ENCODE data around the gene TMEM181.

DNA sequence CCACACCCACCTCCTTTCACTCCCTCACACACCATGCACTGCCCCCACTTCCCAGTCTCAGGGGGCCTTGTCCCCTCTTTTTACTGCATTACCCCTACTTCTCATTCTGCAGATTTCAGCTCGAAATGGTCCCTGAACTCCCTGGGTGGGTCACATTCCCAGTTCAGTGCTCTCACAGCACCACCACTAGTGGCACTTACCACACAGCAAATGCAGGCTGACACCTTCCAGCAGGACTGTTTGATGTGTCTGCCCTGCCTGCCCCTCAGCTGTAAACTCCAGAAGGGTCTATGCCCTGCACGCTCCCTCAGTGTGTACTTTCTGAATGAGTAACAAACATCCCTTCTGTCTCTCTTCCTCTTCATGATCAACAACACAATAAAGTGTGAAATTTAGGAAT, 80.6 kb downstream of the TMEM181 start:
- TF ChIP-seq CHD2 (IDR thresholded peaks at IDR 0.05; ENCODE audit: low read depth, low read length) (no peak), ZKSCAN8 (CRISPR knock-in tag; IDR thresholded peaks at IDR 0.05; ENCODE audit: borderline replicate concordance) (no peak), HNRNPL (IDR thresholded peaks at IDR 0.05; ENCODE audit: low read depth, low read length) (no peak), ZNF530 (CRISPR knock-in tag; IDR thresholded peaks at IDR 0.05; ENCODE audit: low read depth) (no peak), FOSL1 (CRISPR knock-in tag; IDR thresholded peaks at IDR 0.05; ENCODE audit: borderline replicate concordance) (no peak)
- TF ChIP-seq, protein P1, sequence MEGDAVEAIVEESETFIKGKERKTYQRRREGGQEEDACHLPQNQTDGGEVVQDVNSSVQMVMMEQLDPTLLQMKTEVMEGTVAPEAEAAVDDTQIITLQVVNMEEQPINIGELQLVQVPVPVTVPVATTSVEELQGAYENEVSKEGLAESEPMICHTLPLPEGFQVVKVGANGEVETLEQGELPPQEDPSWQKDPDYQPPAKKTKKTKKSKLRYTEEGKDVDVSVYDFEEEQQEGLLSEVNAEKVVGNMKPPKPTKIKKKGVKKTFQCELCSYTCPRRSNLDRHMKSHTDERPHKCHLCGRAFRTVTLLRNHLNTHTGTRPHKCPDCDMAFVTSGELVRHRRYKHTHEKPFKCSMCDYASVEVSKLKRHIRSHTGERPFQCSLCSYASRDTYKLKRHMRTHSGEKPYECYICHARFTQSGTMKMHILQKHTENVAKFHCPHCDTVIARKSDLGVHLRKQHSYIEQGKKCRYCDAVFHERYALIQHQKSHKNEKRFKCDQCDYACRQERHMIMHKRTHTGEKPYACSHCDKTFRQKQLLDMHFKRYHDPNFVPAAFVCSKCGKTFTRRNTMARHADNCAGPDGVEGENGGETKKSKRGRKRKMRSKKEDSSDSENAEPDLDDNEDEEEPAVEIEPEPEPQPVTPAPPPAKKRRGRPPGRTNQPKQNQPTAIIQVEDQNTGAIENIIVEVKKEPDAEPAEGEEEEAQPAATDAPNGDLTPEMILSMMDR (CRISPR knock-in tag; IDR thresholded peaks at IDR 0.05) = no peak
- TF ChIP-seq, protein P2, sequence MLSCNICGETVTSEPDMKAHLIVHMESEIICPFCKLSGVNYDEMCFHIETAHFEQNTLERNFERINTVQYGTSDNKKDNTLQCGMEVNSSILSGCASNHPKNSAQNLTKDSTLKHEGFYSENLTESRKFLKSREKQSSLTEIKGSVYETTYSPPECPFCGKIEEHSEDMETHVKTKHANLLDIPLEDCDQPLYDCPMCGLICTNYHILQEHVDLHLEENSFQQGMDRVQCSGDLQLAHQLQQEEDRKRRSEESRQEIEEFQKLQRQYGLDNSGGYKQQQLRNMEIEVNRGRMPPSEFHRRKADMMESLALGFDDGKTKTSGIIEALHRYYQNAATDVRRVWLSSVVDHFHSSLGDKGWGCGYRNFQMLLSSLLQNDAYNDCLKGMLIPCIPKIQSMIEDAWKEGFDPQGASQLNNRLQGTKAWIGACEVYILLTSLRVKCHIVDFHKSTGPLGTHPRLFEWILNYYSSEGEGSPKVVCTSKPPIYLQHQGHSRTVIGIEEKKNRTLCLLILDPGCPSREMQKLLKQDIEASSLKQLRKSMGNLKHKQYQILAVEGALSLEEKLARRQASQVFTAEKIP (CRISPR knock-in tag; IDR thresholded peaks at IDR 0.05; ENCODE audit: borderline replicate concordance) = no peak
- TF ChIP-seq, protein P3, sequence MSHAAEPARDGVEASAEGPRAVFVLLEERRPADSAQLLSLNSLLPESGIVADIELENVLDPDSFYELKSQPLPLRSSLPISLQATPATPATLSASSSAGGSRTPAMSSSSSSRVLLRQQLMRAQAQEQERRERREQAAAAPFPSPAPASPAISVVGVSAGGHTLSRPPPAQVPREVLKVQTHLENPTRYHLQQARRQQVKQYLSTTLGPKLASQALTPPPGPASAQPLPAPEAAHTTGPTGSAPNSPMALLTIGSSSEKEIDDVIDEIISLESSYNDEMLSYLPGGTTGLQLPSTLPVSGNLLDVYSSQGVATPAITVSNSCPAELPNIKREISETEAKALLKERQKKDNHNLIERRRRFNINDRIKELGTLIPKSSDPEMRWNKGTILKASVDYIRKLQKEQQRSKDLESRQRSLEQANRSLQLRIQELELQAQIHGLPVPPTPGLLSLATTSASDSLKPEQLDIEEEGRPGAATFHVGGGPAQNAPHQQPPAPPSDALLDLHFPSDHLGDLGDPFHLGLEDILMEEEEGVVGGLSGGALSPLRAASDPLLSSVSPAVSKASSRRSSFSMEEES (CRISPR knock-in tag; IDR thresholded peaks at IDR 0.05) = no peak
- TF ChIP-seq, protein P4, sequence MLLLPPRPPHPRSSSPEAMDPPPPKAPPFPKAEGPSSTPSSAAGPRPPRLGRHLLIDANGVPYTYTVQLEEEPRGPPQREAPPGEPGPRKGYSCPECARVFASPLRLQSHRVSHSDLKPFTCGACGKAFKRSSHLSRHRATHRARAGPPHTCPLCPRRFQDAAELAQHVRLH (CRISPR knock-in tag; IDR thresholded peaks at IDR 0.05; ENCODE audit: borderline replicate concordance, low read depth) = no peak

Measured in HepG2 (cell line).